ENCODE measurements around the gene SLC39A8.

Gene SLC39A8

DNA sequence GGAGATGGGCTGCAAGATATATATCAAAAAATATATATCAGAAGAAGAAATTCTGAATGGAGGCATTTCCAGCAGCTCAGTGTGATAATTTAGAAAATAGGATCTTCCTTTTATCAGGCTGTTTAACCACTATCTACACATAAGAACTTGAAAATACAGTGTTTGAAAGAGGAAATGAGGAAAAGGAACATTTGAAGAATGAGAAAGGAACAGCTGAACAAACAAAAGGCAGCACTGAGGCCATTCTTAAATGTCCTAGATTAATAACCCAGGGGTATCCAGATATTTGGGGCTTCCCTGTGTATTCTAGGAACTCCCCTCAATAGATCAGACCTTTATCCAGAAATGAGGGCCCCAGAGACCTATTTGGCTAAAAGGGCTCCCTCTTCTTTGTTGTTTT, 4.1 kb downstream of the SLC39A8 start:
- in situ Hi-C loops (cut with MboI; ENCODE audit: low sequenced_read_pairs), result no loop called here

GRCh38 chr4:102339018-102339417, 6.3 kb downstream of the SLC39A8 start:
- in situ Hi-C loops (cut with MboI; ENCODE audit: low sequenced_read_pairs), result no loop called here

- in situ Hi-C loops (cut with MboI; ENCODE audit: low sequenced_read_pairs), result no loop called here
Measured at GRCh38 chr4:102338405-102338804, 6.9 kb downstream of the SLC39A8 start.

GRCh38 chr4:102335616-102336015, 9.7 kb downstream of the SLC39A8 start:
- in situ Hi-C loops (cut with MboI; ENCODE audit: low sequenced_read_pairs), result no loop called here

DNA sequence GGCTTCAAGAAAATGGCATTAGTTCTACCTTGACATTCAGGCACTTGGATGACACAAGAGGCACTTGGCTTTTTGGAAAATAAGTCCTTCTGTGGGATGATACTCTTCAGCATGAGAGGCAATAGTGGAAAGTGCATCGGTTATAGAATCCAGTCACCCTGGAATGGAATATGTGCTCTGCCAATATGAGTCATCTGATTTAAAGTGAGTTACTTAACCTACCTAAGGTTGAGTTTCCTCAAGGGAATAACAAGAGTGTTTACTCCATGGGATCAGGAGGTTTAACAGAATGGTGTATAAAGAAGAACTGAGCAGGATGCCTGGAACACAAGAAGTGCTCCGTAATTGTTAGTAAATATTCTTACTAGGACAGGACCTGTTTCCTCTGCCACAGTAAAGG, 10.7 kb downstream of the SLC39A8 start:
- in situ Hi-C loops (cut with MboI; ENCODE audit: low sequenced_read_pairs), result no loop called here

- in situ Hi-C loops (cut with MboI; ENCODE audit: low sequenced_read_pairs), result no loop called here
Measured at GRCh38 chr4:102333787-102334186, 11.5 kb downstream of the SLC39A8 start.

GRCh38 chr4:102328045-102328444, 17.2 kb downstream of the SLC39A8 start:
- in situ Hi-C loops (cut with MboI; ENCODE audit: low sequenced_read_pairs), result no loop called here

DNA sequence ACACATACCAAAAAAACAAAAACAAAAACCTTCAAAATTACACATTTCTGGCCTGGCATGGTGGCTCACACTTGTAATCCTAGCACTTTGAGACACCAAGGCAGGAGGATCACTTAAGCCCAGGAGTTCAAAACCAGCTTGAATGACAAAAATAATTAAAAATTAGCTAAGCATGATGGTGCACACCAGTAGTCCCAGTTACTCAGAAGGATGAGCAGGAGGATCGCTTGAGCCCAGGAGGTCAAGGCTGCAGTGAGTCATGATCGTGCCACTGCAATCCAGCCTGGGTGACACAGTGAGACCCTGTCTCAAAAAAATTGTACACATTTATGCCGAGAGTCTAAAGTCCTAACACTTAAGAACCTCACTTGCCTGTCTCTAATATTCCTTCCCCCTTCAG, 18.3 kb downstream of the SLC39A8 start:
- in situ Hi-C loops (cut with MboI; ENCODE audit: low sequenced_read_pairs), result no loop called here

DNA sequence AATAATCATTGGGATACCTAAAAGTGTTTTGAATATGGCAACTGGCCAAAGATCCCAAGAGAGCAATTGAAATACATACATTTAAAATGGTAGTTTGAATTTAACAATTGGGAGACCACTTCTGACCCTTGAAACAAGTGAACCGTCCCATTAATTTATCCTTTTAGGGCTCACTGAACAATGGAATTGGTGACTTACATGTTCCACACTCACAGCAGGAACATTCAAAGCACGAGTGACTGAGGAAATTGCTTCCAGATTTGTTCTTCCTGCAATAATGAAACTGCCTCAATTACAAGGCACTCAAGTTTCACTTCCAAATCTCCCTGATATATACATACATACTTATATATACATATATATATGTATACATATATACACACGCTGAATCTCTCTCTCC, 20.6 kb downstream of the SLC39A8 start:
- in situ Hi-C loops (cut with MboI; ENCODE audit: low sequenced_read_pairs), result no loop called here

- in situ Hi-C loops (cut with MboI; ENCODE audit: low sequenced_read_pairs), result no loop called here
Measured at GRCh38 chr4:102322736-102323135, 22.5 kb downstream of the SLC39A8 start.

GRCh38 chr4:102321260-102321995, 23.9 kb downstream of the SLC39A8 start:
- in situ Hi-C loops (cut with MboI; ENCODE audit: low sequenced_read_pairs), result no loop called here

DNA sequence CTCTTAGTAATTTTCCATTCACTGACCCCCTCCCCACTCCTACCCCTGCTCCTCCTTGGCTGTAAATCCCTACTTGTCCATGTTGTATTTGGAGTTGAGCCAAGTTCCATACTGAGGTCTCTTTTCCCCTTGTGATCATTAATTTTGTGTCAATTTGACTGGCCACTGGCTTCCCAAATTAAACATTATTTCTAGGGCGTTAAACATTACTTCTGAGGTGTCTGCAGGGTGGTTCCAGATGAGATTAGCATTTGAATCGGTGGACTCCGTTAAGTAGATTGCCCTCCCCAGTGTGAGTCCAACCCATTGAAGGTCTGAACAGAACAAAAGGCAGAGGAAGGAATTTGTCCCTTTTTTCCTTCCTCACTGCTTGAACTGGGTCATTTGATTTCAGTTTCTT, 25.7 kb downstream of the SLC39A8 start:
- in situ Hi-C loops (cut with MboI; ENCODE audit: low sequenced_read_pairs), result no loop called here

- in situ Hi-C loops (cut with MboI; ENCODE audit: low sequenced_read_pairs), result no loop called here
Measured at GRCh38 chr4:102318526-102318925, 26.8 kb downstream of the SLC39A8 start.

- in situ Hi-C loops (cut with MboI; ENCODE audit: low sequenced_read_pairs), result no loop called here
Measured at GRCh38 chr4:102318105-102318504, 27.2 kb downstream of the SLC39A8 start.

- in situ Hi-C loops (cut with MboI; ENCODE audit: low sequenced_read_pairs), result no loop called here
Measured at GRCh38 chr4:102317459-102317858, 27.8 kb downstream of the SLC39A8 start.

DNA sequence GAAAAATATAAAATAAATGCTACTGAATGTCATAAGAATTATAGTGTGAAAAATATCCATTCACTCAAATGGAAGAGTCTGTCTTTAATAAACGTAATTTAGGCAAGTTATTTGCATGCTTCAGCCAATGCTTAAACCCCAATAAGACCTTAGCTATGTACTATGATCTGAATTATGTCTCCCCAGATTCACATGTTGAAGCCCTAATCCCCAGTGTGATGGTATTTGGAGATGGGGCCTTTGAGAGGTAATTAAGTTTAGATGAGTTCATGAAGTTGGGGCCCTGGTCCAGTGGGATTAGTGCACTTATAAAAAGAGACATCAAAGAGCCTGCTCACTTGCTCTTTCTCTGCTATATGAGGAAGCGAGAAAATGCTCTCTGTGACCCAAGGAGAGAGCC, 28.7 kb downstream of the SLC39A8 start:
- in situ Hi-C loops (cut with MboI; ENCODE audit: low sequenced_read_pairs), result no loop called here

DNA sequence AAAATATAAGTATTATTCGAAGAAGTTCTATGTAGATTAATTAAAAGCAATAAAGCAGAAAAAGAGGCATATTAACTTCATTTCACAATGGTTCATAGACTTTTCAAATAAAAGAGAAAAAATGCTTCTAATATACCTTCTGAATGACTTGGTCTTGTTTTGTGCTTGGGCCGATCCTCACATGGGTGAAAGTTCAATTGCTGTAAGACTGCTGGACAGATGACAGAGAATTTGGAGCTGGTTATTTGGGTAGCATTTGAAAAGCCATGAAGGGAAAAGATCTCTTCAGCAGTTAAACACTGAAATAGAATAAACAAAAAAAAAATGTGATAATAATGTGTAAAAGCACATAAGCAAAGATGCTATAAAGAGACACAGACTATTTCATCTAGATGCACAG, 29.8 kb downstream of the SLC39A8 start:
- in situ Hi-C loops (cut with MboI; ENCODE audit: low sequenced_read_pairs), result no loop called here

DNA sequence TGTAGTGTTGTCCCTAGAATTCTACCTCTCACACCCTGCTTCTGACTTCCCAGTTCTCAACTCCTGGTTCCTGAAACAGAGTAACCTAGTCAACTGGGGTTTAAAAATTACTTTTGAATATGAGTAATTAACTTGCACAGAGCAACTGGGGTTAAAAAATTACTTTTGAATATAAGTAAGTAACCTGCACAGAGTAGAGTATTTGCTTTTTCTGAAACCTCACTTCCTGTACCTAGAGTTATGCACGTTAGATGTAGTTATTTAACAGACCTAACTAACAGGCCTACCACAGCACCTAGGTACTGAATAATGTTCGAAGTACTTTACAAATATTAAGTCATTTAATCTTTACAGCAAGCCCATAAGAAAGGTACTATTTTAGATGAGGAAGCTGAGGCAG, 32.9 kb downstream of the SLC39A8 start:
- in situ Hi-C loops (cut with MboI; ENCODE audit: low sequenced_read_pairs), result no loop called here

- in situ Hi-C loops (cut with MboI; ENCODE audit: low sequenced_read_pairs), result no loop called here
Measured at GRCh38 chr4:102311912-102312311, 33.4 kb downstream of the SLC39A8 start.

DNA sequence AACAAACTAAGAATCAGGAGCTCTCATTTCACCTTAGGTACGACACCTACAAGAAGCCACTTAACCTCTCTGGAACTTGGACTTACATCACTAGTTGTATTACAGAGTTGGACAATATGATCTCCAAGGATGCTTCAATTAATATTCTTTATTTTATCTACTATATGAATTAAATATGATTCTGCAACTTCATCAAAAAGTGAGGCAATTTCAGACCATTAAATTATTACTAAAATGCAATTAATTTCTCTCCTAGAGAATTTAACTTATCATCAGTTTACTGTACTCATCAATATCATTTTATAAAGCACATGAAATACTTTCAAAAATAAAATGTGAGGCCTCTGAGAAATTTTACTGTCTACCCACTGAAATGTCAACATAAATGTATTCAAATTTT, 33.9 kb downstream of the SLC39A8 start:
- in situ Hi-C loops (cut with MboI; ENCODE audit: low sequenced_read_pairs), result no loop called here

DNA sequence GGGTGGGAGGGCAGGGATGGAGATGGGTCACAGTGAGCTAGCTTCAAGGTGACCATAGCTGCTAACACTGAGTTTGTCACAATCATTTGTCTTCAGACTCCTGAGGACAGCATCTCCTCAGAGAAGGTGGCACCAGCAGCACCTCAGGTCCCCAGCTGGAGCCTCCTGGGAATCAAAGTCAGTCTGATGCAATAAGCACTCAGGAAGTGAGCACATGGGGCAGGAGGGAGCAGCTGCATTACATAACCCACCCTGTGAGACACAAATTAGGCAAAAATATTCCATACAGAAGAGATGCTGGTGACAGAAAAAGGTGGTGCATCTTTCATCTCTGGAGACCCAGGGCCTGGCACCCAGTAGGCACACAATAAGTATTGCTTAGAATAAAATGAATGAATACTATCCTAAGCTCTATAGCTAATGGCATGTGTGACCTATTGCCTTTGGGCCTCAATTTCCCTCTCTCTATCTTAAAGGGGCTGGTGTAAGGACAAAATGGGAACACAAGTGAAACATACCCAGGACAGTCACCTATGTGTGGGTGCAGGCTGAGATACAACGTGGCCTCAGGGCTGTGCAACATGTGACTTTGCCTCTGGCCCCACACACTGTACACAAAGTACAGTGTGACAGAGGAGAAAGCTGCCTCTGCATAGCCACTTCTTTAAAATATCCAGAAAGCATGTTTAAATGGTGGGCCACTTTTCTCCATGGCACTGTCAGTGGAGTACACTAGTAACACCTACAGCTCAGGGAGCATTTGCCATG, 37.1 kb downstream of the SLC39A8 start:
- in situ Hi-C loops (cut with MboI; ENCODE audit: low sequenced_read_pairs), result no loop called here

DNA sequence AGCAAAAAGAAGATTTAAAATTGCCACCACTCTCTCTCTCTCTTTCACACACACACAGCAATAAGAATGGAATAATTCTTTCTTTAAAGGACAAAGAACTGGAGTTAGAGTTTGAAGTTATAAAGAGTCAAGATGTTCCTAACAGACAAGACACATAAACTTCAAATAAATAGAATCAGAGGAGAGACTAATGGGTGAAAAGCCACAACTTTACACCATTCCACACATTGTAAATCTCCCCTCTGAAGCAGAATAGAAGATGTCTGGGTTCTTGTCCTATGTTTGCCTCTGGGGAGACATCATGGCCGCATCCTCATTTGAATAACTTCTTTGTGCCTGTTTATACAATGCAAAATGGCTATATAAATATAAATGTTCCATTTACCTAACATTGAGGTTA, 39.6 kb downstream of the SLC39A8 start:
- in situ Hi-C loops (cut with MboI; ENCODE audit: low sequenced_read_pairs), result no loop called here
